ENCODE data around the gene PDHX.
"Not testable (repeated sequence)": the region's sequence is repeated elsewhere in the genome, so short reads cannot be mapped to it uniquely, and the experiment has no call there.

Gene PDHX

DNA sequence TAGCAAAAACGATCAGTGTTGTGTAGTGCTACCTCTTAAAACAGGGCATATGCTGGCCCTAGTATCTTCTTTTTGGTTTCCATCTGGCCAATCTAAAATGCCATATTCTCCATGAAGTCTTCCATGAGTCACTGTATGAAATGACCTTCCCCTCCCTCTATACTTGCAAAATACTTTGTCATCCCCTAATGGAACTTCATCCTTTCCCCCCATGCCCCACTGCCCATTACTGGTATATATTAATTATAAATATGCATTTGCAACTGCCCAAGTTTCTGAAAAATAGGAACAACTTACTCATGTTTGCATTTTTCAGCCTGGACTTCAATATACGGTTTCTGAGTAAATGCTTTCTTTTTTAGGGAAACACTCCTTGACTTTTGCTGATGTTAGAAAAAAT lies 4.7 kb upstream of the PDHX start:
- DNase-seq (ENCODE audit: low read depth): no peak

DNA sequence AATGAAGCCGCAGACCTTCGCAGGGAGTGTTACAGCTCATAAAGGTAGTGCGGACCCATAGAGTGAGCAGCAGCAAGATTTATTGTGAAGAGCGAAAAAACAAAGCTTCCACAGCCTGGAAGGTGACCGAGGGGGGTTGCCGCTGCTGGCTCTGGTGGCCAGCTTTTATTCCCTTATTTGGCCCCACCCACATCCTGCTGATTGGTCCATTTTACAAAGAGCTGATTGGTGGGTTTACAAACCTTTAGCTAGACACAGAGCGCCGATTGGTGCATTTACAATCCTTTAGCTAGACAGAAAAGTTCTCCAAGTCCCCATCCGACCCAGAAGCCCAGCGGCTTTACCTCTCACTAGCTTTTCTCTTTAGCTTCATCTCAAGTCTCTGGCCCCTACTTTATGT lies 2.9 kb upstream of the PDHX start:
- not testable (repeated sequence) for DNase-seq (ENCODE audit: low read depth)

DNA sequence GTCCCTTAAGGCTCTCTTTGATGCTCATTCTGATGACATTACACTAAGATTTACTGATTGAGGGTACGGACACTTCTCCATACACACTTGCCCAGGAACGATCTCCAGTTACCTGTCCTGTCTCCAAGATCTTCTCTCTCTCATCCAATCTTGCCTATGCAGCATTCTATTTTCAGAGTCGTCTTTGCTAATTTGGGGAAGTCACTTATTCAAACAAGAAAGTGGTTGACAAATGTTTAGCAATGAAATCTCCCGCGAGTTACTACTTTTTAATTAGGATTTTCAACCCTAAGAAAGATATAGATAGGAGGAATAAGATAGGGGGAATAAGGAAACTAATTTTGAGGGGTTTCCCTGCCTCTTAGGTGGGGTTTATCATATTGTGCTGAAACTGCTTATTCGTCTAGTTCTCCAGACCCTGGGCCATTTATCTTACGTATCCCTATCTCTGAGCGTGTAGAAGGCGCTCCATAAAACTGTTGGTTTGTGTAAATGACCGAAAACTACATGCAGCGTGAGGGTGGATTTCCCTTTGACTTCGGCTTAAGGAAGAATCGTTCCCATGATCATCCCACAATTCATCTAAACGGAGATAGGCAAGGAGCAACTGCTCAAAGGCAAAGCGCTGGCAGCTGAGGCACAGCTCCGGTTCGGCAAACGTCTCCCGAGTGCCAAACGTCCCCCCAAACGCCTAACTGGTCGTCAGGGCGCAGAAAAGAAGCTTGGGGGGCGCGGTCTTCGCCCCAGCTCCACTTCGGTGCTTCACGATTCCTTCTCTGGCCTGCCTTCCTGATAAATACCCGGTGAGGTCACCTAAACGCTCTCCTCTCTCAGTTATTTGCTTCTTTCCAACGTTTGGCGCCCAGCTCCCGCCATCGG lies 1.0 kb upstream of the PDHX start:
- peak; percentile 54 for DNase-seq (ENCODE audit: low read depth)

DNA sequence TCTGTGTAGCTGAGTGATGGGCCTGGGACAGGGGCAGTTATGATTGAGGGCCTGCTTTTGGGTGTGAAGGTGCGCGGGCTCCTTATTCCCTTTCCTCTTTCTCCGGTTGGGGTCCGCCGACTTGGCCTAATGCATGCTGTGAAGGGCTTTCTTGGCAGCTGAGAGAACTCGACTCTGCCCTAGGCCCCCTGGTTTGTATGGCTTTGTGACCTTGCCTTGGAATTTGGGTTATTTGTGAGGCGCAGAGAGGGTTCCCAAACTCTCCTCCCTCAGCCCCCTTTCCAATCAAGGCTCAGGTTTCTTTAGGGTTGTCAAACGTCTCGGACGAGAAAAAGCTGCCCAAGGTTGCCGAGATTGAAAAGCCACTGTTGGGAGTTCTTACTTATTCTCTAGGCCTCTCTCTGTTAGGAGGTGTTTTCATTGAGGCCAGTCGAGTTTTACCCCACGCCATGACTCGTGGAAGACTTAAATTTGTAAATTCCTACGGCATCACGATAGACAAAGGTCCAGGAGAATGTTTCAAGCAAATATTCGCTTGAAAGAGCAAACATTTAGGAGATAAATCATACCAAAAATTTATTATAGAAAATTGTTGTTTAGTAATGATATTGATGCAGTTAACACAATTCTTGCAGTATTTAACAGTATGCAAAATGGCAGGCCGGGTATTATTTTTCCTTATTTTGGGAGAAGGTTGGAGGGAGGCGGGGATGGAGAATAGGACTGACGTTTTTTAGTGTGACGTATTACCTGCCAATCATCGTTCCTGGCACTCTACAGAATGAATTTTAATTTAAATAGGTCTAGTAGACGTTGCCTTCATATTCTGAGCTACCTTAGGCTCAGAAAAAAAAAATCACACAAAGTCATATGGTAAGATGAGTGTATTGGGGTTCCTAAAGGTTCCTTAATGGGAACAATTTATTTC lies 689 bp downstream of the PDHX start:
- DNase-seq (ENCODE audit: low read depth): peak; percentile 28

DNA sequence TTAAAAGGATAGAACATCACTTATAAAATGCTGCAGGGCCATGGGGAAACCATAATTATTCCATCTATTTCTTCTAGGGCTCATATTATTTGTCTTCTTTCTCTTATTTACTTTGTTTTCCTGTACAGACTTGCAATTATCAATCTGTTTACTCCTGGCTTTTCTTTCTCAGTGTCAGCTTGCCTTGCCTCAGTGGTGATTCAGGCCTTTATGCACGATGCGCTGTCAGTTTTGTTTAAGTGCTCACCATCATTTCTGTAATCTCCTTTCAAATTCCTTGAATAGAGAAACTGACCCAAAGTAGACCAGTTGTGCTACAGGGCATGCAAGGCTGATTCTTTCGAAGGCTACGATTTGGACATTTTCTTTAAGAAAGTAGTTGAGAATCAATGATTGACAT lies 4.7 kb downstream of the PDHX start:
- no peak for DNase-seq (ENCODE audit: low read depth)

DNA sequence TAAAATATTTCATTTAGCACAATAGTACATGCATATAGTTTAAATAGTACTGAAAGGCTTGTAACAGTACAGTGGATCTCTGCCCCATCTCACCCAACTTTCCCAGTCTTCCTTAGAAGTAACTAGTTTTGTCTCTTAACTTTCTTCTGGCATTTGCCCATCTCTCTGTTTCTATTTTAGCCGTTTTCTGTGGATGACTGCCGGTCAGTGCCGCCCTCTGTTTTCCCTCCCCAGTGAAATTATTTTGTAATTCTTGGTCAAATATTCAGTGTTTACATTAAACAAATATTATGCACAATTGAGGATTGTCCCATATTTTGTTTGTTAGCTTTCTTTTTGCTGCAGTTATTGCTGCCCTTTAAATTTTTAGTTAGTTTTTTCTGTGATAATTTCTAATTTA lies 8.3 kb downstream of the PDHX start:
- no peak for DNase-seq (ENCODE audit: low read depth)

DNA sequence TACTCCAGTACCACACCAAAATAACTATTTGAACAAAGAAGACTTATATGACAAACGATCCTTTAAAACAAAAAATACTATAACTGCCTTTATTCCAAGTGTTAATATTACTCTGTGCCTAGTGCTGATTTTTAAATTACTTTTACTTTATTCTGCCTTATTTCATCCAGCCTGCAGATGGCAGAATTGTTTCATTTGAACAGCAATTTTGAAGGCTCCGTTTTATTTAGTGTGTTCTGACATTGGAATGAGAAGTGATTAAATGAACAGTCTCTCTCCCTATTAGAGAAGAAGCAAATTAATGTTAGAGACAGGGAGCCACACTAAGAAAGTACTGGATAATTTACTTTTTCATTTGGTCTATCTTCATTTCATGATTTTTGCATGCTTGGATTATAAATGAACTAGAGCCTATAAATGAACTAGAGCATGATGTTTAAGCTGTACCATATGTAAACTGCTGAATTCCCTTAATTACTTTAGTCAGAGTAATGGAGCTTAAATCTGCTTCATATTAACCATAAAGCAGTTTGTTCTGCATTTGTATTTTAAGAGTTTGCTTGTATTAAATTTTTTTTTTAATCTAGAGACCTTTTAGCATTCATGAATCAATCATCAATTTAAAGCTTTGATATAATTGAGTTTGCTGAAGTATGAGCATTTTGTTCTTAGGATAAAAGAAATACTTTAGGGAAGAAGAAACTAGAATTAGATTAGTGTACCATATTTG lies 9.8 kb downstream of the PDHX start:
- DNase-seq (ENCODE audit: low read depth): peak; percentile 68

DNA sequence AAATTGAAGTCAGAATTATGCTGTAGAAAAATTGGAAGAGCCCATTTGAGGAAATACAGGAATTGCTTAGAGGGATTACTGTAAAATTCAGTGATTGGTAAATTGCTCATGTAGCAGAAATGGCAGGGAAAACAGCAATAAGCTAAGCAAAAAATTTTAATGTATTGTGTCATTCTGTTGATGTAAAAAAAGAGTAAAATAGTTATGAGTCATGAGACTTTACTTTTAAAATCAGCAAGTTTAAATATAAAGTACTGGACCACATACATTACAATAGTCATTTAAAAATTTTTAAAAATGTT lies 10.4 kb downstream of the PDHX start:
- DNase-seq (ENCODE audit: low read depth): peak; percentile 71

DNA sequence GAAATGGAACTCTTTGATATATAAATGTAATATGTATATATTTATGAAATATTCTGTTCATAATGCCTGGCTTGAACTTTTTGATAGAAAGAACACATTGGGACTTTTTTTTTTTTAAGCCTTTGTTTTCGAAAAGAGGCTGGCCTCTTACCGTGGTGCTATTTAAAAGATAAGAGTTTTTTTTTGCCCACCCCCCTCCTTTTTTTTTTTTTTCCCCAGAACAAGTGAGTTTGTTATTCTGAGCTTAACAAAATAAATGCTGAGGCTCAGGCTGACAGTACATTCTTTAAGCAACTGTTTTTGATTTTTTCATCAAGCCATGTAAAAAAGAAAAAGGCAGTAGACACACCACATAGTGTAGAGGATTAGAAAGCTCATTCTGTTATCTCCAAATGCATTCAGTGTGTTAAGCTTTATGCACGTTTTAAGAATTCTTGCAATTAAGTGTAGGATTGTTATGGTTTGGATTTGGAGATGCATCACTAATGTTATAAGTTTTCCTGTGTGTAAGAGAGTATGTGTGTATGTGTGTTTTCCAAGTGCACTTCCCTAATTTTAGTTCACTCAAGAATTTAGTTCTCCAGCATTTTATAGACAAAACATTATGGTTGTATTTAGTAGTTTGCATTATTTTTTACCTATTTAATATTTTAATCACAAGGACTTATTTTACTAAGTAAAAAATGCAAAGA lies 12.0 kb downstream of the PDHX start:
- peak; percentile 4 for DNase-seq (ENCODE audit: low read depth)

DNA sequence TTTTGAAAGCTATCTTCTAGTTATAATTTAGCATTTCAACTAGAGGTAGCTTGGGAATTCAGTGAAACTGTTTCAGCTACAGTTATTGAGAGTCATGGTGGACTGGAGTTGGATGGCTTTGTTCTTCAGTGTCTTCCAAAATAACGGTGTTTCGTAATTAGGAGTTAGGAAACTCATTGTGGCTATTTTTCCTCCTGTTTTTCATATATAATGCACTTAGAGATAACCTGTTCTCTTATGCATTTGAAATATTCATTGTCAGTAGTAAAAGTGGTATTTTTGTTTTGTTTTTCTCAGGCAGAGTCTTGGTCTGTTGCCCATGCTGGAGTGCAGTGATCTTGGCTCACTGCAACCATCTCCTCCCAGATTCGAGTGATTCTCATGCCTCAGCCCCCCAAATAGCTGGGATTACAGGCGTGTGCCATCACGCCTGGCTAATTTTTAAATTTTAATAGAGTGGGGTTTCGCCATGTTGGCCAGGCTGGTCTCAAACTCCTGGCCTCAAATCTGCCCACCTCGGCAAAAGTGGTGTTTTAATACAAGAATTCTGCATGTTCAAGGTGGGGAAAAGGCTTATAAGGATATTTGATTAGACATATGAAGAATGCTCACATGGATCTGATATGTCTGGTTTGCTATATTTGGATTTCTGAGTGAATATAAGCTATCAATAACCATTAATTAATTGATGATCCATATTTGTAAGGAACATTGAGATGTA lies 12.7 kb downstream of the PDHX start:
- no peak for DNase-seq (ENCODE audit: low read depth)

DNA sequence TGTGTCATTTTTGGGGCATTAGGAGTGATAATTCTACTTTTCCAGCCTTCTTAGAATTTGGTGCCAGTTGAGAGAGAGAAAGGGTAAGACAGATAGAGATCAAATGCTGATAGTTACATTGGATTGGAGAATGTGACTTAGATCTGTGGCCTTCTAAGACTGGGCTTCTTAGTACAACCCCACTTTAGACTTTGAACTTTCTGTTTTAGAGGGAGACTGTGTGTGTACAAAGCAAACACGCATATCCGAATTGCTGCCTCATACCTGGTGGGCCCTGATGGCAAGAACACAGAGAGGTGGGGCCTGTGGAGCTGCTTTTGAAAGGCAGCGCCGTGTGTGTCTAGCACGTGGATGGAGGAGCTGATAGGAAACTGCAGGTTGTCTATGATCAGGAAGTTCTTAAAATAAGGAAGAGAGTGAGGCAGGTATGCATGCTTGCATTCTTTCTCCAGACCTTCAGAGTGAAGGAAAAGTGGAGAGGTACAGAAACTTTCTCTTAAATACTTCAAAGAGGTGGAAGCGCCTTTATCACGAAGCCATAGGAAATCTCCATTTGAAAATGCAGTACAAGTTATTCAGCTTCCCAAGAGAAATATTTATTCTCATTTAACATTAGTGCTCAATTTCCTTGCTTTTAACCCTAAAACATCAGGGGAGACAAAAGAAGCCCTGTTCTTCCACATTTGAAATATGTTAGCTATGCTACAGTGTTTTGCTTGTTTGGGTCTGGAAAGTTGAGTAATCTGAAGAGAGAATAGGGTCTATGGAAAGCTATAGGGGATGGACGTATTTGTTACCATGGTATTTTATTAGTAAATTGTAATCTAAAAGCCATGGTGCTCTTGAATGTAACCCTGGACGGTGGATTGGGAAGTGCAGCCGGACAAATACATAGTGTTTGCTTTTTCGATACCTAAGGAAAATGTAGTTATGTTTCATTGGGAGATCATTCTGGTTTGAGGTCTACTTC lies 13.7 kb downstream of the PDHX start:
- no peak for DNase-seq (ENCODE audit: low read depth)

DNA sequence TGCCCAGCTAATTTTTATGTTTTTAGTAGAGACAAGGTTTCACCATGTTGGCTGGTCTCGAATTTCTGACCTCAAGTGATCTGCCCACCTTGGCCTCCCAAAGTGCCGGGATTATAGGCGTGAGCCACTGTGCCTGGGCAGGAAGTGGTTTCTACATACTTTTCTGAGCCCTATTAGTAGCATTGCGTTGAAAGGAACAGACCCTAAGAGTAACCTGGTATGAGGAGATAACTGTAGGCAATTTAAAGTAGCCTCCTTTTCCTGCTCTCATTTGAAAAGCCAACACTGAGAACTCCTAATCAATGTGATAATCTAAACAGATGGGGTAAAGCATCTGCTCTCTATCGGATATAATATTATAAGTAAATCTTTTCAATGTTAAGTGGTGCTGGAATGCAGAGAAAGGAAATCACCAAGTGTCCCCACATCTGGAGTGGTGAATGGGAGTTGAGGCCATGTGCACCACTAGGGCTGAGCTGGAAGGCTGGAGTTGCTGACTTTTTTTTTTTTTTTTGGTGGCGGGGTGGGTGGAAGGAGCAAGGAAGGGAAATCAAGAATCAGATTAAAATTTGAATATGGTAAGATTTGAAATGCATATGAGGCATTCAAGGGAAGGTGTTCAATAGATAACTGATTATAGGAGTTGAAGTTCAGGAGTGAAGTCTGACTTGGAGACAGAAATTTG lies 20.7 kb downstream of the PDHX start:
- DNase-seq (ENCODE audit: low read depth): no peak

DNA sequence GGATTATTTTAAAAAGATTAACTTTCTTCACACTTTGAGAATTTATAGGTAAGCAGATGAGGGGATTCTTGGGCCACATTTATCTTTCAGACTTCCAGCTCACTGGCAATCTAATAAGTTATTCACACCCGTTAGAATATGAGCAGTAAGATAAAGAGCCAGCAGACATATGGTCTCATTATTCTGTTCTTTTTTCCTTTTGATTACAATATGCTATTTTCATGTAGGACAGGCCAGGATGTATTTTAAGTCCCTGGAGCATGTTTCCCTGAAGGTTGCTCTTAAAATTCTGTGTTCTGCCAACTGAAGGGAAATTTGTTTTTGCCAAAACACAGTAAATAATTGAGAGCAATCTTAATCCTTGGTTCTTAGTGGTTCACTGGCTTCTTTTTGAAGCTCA lies 22.2 kb downstream of the PDHX start:
- no peak for DNase-seq (ENCODE audit: low read depth)

DNA sequence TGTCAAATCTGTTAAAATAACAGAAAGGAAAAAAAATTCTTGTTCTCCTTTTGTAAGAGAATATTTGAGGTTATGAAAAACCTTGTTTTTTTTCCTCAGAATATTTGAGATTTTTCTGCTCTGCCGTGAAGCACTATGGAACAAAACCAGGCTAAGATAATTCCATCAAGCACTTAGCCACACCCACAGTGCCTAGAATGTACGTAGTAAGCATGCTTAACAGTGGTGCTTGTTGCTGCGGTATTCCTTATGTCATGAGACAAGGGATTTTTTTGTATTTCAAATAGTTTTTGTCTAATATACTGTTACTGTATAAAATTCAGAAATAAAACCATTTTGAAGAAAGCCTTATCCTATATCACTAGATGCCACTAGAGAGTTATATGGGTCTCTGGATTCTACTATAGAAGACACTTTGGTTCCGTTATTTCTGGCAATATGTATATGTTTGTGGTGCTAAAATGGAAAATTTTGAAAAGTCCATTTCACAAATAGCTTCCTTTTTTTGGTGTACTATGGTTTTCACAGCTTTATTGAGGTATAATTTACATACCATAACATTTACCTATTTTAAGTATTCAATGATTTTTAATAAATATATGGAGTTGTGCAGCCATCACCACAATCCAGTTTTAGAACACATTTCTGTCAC lies 23.7 kb downstream of the PDHX start:
- peak; percentile 72 for DNase-seq (ENCODE audit: low read depth)

DNA sequence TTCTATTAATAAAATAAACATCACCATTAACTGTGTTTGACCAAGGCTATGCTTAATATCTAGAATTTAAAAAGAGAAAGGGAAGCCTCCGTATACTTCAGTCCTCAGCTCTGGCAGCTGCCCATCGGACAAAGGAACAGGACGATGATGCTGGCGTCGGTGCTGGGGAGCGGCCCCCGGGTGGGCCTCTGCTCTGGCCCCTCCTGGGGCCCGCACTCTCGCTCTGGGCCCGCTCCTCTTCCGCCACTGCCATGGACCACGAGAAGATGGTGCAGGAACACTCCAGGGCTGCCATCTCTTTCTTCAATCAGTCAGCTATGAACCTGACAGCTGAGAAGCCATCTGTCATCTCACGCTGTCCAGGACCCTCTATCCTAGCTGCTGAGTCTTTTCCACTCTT lies 25.3 kb downstream of the PDHX start:
- no peak for DNase-seq (ENCODE audit: low read depth)

DNA sequence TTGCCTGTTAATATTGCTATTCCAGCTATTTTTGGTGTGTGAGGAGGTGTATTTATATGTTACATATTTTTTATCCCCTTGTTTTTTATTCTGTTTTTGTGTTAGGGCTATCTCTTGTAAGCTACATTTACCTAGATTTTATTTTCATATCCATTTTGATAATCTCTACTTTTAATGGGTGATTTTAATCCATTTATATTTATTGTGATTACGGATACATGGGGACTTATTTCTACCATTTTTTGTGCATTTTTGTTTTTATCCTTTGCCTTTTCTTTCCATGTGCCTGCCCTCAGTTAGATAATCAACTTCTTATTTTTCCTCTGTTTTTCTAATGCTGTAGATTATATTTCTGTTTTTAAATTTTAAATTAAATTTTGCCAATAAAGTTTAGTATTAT lies 28.3 kb downstream of the PDHX start:
- DNase-seq (ENCODE audit: low read depth): no peak

DNA sequence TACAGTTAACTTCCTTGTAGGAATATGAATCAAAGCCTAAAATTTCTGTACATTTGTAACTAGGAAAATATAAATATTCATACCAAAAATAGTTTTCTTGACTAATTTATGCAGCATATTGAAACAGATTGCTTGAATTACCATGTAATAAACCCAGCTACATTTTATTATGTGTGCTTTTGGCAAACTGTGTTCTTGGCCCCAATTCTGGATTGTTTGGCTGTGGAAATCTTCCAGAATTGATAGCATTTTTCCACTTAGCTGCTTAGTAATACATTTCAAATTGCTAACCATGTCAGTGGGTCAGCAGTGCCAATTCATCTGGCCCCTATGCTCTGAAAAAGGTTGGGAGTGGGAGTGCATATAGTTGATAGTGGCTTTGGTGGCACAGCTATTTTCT lies 32.3 kb downstream of the PDHX start:
- peak; percentile 25 for DNase-seq (ENCODE audit: low read depth)

DNA sequence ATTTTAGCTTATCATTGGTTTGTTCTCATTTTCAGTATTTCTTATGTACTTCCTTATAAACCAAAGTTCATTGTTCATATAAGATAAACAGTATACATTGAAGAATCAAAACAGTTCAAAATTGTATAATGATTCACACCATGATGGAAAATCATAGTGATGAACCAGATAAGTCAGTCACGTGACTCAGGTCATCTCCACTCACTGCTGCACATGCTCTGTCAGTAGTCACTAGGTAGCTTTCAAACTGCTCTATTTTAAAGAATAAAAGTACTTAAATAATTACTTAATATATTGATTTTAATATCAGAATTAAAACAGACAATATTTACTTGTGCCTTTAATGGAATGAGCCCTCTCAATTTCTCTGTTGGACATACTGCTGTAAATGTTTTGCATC lies 37.5 kb downstream of the PDHX start:
- DNase-seq (ENCODE audit: low read depth): no peak

DNA sequence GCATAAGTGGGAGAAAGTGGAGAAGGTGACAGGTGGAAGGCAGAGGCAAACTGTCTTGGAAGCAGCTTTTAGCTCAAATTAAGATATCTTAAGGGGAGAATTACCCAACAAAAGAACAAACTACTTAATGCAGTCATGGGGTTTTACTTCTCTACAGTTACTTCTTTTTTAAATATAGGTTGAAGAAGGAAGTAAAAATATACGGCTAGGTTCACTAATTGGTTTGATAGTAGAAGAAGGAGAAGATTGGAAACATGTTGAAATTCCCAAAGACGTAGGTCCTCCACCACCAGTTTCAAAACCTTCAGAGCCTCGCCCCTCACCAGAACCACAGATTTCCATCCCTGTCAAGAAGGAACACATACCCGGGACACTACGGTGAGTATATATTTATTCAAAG lies 40.8 kb downstream of the PDHX start:
- DNase-seq (ENCODE audit: low read depth): no peak

Measured in EH (cell line).